Germinal center (tissue), 1 donor: Measurements from ENCODE around the gene CACNA2D1.
"Not testable (repeated sequence)": the region's sequence is repeated elsewhere in the genome, so short reads cannot be mapped to it uniquely, and the experiment has no call there.

ENCODE experiments used
- DNase-seq: peaks from one replicate; pipeline ENCODE4 v3.0.0; 2012; ENCODE audit warnings: mixed read lengths, low spot score

Gene CACNA2D1

DNA sequence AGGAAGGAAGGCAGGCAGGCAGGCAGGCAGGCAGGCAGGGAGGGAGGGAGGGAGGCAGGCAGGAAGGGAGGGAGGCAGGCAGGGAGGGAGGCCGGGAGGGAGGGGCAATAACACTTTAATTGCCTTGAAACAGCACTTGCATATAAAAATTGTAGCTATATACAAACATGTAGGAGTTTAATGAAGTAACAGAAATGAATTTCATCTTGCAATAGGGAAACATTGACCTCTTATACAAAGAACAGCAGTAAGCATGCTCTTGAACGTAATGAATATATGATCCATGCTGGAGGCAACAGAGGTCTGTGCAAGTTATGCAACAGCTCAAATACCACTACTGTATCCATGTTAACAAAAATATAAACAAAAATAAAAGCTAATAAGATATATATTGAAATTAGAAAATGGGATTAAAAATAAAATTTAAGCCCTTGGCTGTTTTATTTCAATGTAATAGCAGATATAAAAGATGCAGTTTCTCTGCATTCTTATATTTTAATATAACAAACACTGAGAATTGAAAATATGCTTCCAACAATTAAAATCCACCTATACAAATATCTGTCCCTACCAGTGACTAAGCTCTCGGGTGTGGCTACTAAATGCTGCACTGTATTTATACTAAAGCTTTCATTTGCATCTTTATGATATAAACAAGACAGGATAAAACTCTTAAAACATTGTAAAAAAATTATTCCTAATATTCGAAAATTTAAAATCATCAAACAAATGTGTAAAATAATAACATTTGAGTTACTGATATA is 50.3 kb downstream of the CACNA2D1 start:
- no peak for DNase-seq

DNA sequence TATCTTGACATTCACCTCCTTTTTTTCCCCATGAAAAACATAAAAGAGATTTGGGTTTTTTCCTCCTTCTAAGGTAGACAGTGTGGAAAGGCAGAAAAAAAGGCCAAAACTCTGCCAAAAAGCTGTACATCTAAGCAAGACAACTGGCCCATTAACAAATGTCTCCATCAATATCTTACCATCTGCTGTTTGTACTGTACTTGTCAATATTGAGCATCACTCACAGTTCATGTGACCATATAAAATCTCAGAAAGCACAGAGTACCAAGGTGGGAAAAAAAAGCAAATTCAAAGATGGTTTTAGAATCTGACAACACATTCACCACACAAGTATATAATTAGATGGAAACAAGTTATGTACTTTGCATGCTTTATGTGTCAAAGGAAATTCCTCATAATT is 52.6 kb downstream of the CACNA2D1 start:
- no peak for DNase-seq

DNA sequence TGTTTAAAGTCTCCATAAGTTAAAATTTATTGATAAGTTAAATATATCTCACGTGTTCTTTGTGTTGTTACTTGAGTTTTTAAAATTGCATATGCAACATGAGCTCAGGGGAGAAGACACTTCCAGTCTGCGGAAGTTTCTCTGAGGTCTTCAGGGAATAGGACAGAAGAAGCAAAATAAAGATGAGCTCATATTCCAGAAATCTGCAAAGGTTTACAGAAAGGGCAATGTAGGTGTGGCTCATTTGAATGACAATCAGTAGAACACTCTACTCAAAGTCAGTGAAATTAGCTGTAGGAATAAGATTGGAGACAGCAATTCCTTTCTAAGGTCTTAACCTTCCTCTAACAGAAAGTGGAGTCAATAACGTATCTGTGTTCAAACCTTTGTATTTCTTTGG is 53.7 kb downstream of the CACNA2D1 start:
- DNase-seq = no peak

DNA sequence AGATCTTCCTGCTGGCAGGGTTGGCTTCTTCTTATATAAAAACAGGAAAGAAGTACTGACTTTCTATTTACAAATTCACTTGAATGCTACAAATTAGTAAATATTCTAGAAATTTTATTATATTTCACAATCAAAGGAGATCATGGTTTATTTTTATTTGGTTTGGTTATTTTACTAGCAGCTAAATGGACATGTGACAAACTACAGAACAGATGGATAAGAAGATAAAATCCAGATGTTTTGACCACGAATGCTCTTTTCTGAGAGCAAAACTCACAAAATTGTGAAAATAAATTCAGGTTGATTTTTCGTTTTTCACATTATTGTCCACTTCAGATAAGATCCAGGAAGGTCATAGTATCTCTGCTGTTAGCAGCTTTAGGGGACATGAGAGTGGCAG is 55.4 kb downstream of the CACNA2D1 start:
- no peak for DNase-seq

- DNase-seq = not testable (repeated sequence)
Observed at GRCh38 chr7:82386571-82386970, 57.0 kb downstream of the CACNA2D1 start.

DNA sequence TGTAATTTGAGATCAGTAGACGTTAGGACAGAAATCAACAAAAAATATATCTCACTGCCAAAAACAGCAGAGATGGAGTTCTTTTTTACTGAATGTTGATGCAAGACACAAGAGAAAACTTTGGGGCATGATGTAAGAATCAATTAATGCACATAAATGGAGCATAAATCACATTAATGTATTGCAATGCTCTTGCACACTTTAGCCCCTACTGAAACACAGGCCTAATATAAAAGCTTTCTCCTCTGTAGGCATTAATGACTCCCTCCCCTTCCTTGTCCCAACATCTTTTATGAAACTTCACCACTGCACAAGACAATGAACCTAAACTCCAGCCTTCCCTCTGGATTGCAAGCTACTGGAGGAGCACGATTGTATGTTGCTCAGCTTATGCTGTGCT is 58.8 kb downstream of the CACNA2D1 start:
- DNase-seq = no peak

GRCh38 chr7:82384051-82384464 is 59.5 kb downstream of the CACNA2D1 start:
- DNase-seq = no peak

GRCh38 chr7:82382276-82382675 is 61.3 kb downstream of the CACNA2D1 start:
- DNase-seq = no peak

DNA sequence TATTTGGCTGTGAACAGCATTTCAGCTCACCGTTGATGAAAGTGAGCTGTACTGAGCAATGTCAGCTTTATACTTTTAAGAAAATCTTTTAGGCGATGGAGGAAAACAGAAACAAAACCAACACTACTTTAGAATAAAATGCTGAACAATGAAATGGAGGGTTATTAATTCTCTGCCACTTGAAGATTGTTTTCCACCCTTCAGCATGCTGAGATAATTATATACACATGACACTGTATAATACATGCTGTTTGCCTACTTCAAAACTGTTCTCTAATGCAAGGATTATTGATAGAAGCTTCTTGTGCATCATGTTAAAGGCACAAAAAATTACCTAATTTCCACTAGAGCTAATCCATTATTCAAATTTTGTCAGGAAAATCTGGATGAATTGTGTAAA is 66.8 kb downstream of the CACNA2D1 start:
- no peak for DNase-seq

DNA sequence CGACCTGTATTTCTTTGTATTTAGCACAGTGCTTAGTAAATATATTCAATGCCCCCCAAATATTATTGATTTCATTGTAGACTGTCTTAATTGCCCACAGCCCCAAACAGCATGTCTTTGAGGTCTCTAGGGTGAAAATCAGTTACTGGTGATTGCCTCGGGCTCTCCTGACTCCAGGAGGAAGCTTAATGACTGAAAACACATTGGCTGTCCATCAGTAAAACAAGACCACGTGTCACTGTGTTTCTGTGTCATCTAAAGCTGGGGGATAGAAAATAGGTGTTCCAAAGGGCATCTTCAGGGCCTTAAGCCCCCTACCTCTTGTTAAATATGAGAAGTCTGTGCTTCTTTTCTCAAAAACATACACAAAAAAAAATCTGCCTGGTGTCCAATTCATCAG is 67.9 kb downstream of the CACNA2D1 start:
- DNase-seq = no peak

- DNase-seq = no peak
Observed at GRCh38 chr7:82375129-82375528, 68.4 kb downstream of the CACNA2D1 start.

GRCh38 chr7:82373926-82374635 is 69.5 kb downstream of the CACNA2D1 start:
- DNase-seq = no peak

DNA sequence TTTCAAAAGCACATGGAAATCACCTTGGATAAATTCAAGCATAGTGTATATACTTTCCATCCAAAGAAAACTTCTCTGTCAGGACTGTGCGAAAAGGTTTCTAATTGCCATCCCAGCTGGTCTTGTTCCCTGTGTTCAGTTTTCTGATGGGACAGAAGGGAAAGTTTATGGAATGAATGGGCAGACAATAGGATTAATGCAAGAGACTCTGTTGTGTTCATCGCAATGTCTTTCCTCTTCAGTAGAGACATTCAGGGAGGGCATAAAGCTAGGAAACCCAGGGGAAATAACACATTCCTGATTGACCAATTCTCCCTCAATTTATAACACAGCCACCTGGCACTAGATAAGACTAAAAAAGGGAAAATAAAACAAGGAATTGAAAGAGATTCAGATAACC is 78.9 kb downstream of the CACNA2D1 start:
- DNase-seq = no peak

DNA sequence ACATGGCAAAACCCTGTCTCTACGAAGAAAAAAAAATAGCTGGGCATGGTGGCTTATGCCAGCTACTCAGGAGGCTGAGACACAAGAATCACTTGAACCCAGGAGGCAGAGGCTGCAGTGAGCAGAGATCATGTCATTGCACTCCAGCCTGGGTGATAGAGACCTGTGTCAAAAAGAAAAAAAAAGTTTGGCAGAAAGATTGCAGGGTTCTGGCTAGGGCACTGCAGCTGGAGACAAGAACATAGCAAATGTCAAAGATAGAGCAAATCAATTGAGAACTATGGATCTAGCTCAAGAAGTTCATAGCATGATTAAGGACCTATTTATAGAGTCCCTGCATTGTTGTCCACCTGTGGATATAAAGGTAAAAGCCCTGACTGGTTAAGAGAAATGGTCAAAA is 79.5 kb downstream of the CACNA2D1 start:
- DNase-seq = no peak

GRCh38 chr7:82362129-82362706 is 81.4 kb downstream of the CACNA2D1 start:
- no peak for DNase-seq

- no peak for DNase-seq
Observed at GRCh38 chr7:82360591-82361368, 82.8 kb downstream of the CACNA2D1 start.

DNA sequence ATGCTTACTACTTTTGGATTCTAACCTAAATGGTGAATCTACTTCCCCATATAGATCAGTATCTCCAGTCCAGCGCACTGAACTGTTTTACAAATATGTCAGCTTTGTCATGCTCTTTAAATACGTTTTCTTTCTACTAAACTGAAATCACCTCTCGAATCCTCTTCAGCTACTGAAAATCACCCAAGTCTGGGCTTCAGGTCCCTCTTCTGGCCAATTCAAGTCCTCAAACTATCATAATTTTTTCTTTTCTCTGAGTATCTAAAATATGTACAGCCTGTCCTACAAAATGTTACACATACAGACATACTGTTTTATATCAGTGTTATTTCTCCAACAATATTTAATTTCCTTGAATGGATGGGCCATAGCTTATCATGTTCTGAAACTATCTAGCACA is 84.2 kb downstream of the CACNA2D1 start:
- no peak for DNase-seq

DNA sequence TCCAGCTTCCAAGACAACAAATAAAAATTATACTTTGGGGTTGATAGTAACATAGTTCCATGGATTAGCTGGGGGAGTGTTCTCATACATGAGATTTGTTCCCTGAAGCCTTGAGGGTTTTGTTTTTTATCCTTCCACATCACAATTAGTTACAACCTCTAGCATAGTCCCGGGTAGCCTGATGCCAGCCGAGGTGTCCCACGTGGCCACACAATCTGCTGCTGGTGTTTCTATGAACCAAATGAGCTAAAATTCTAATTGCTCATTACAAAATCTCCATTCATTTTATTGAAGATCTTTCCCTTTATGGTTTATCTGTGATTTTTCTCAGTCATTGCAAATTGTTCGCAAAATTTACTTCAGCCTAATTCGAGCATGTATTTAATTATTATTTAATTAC is 84.7 kb downstream of the CACNA2D1 start:
- DNase-seq = no peak

- DNase-seq = no peak
Observed at GRCh38 chr7:82358009-82358578, 85.5 kb downstream of the CACNA2D1 start.

DNA sequence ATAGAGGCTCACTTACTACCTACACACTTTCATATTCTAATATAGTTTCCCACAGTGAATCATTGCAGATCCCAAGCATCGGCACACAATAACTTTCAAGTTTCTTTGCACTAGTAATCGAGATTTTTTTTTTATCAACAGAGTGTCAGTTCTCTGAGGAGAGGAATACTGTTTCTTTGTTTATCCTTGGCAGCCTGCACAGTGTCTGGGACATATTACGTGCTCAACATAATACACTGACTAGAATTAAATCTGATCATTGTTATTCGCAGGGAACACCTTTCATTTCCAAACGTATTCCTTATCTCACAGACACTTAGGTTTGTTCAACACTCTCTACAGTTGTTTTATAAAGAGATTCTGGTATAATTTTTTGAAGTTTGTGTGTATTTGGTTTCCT is 95.3 kb downstream of the CACNA2D1 start:
- DNase-seq = no peak

DNA sequence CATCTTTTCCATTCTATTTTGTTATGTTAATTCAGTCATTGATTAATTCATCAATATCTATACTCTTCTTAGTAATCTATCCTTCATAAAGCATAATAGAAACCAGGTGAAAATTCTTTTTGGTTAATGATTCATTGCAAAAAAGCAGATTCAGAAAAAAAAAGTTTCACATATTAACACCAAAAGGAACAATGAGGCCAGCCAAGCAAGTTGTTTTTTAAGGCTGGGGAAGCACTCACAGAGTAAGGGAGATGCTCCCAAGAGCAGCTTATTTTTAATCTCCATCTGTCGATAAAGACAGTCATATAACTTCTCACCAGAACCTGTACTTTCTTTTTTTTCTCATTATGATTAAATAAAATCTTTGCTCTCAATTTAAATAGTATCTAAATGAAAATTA is 95.8 kb downstream of the CACNA2D1 start:
- no peak for DNase-seq

DNA sequence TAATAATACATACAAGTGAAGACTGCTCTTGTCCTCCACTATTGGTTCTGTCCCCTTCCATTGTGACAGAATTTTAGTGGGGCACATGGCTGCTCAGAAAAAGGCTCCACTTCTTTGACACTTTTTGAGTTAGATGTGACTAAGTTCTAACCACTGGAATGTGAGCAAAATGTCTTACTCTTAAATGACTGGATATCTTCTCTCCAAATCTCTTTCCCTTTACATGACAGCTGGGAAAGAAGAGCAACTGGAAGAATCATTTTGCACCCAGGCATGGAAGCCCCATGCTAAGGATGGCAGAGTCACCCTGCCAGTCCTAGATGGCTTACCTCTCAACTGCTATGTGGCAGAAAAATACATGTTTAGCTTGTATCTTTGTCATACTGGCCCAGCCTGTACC is 97.7 kb downstream of the CACNA2D1 start:
- no peak for DNase-seq
